K562 (cell line): ENCODE results near the gene SRPX. TPM values are rescaled to one million over a fixed set of nuclear protein-coding genes. Genes with fewer than 3 reads are reported as not detected.

Source experiments
- ATAC-seq: fragments of 200-7000 bp; cut with Tn5 transposase; 3 replicates; pipeline ENCODE4 v1.9.1; 2020; ENCODE audit warnings: moderate library complexity
- BruUV-seq: library from RNA; stranded (reverse); fragments of 400-500 nt; replicated peaks from 2 replicates; lab custom pipeline; 2021; lab: Mats Ljungman, UMichigan
- CTCF ChIA-PET: fragments of 300-600 bp; formaldehyde crosslinking; extraction: SDS; loops from one replicate; lab custom pipeline; 2021; ENCODE audit warnings: low intra/inter-chr PET ratio; lab: Yijun Ruan, JAX
- POLR2A ChIA-PET: fragments of 300-600, 350-650 bp; sonication (Branson Sonifier 250); formaldehyde crosslinking; extraction: SDS; loops from one replicate; lab custom pipeline; 2021; ENCODE audit warnings: antibody characterized with exemption, inconsistent platforms; lab: Yijun Ruan, JAX
- DNase-seq, 4 experiments: peaks; one replicate each; pipeline versions ENCODE4 v3.0.0 to v3.0.0-alpha.2; 2011 to 2018; ENCODE audit warnings: low spot score in 3 of 4, mixed read lengths in 3 of 4; ENCODE audit errors: extremely low read depth in 1 of 4
- FAIRE-seq: peaks from 2 replicates; lab custom pipeline; 2011; peaks lifted over from hg19 to GRCh38; lab: Jason Lieb, UNC
- H2AFZ ChIP-seq: 2 replicates; pipeline ENCODE4 v1.6.0; 2011; ENCODE audit warnings: low read depth, low read length, control low read depth, inconsistent platforms
- H3K27ac ChIP-seq: fragments of 200-600 bp; 3 replicates; pipeline ENCODE4 v1.8.0; 2011; ENCODE audit warnings: low read depth, mild to moderate bottlenecking, control low read depth, inconsistent platforms, low read length, moderate library complexity, mixed read lengths; ENCODE audit errors: extremely low read depth
- H3K27me3 ChIP-seq, 2 experiments: fragments of 300-600 bp in 1 of 2; 2 replicates in 1 of 2; 3 replicates in 1 of 2; pipeline versions ENCODE4 v1.6.0 to v1.8.0; 2011; ENCODE audit warnings: inconsistent platforms in 2 of 2, low read length in 2 of 2, mild to moderate bottlenecking in 1 of 2, mixed read lengths in 1 of 2, moderate library complexity in 1 of 2; ENCODE audit not compliant: control insufficient read depth in 2 of 2, insufficient read depth in 2 of 2
- H3K36me3 ChIP-seq: fragments of 300-600 bp; 3 replicates; pipeline ENCODE4 v1.8.0; 2011; ENCODE audit warnings: mild to moderate bottlenecking, low read length, inconsistent platforms; ENCODE audit not compliant: control insufficient read depth, insufficient read depth
- H3K4me1 ChIP-seq, 2 experiments: fragments of 200-600 bp in 1 of 2; replicated peaks in 1 of 2; 2 replicates in 1 of 2; 3 replicates in 1 of 2; pipeline versions ENCODE4 v1.5.1 to v1.8.0; 2011; ENCODE audit warnings: inconsistent platforms in 2 of 2, low read length in 2 of 2, mild to moderate bottlenecking in 1 of 2, mixed read lengths in 1 of 2, moderate library complexity in 1 of 2; ENCODE audit not compliant: control insufficient read depth in 2 of 2, insufficient read depth in 2 of 2
- H3K4me2 ChIP-seq: 2 replicates; pipeline ENCODE4 v1.6.1; 2011; ENCODE audit warnings: low read length, control low read depth, inconsistent platforms, mixed read lengths; ENCODE audit not compliant: insufficient read depth
- H3K4me3 ChIP-seq: fragments of 200-600 bp; sonication (generic), shearing (Covaris generic); 2 replicates; pipeline ENCODE4 v1.5.1; 2016; ENCODE audit warnings: control low read depth, inconsistent platforms
- H3K79me2 ChIP-seq: fragments of 200-600 bp; 3 replicates; pipeline ENCODE4 v1.8.0; 2011; ENCODE audit warnings: low read length, inconsistent platforms; ENCODE audit not compliant: control insufficient read depth, insufficient read depth
- H3K9ac ChIP-seq, 2 experiments: 2 replicates each; pipeline versions ENCODE4 v1.6.0 to v1.6.1; 2011; ENCODE audit warnings: low read depth in 2 of 2, low read length in 2 of 2, control low read depth in 1 of 2, inconsistent platforms in 1 of 2, mild to moderate bottlenecking in 1 of 2, mixed read lengths in 1 of 2; ENCODE audit not compliant: insufficient read depth in 1 of 2
- H3K9me1 ChIP-seq: one replicate; pipeline ENCODE4 v1.6.0; 2011; ENCODE audit warnings: inconsistent platforms, mild to moderate bottlenecking, low read length, moderate library complexity; ENCODE audit not compliant: control insufficient read depth, insufficient read depth
- H3K9me3 ChIP-seq: replicated peaks from 2 replicates; pipeline ENCODE4 v1.5.1; 2011; ENCODE audit warnings: low read depth, low read length, inconsistent platforms; ENCODE audit not compliant: control insufficient read depth, insufficient read depth
- H4K20me1 ChIP-seq: replicated peaks from 2 replicates; pipeline ENCODE4 v1.6.1; 2011; ENCODE audit warnings: low read length, inconsistent platforms, mixed read lengths; ENCODE audit not compliant: control insufficient read depth, insufficient read depth
- ARNT ChIP-seq, 2 experiments: fragments of 450-650 bp; IDR thresholded peaks; 2 replicates each; pipeline ENCODE4 v1.6.1; 2016; ENCODE audit warnings: mild to moderate bottlenecking in 1 of 2
- CBFB ChIP-seq: sonication (generic); formaldehyde crosslinking; IDR thresholded peaks from 2 replicates; pipeline ENCODE4 v1.4.0; 2020; ENCODE audit warnings: mild to moderate bottlenecking, missing genetic modification reagents
- DNMT1 ChIP-seq: fragments of 450-650 bp; IDR thresholded peaks from 2 replicates; pipeline ENCODE4 v1.6.1; 2016; ENCODE audit warnings: antibody characterized with exemption, mild to moderate bottlenecking
- FOXA3 ChIP-seq, 2 experiments: fragments of 450-650 bp in 1 of 2; sonication (generic) in 1 of 2; formaldehyde crosslinking; IDR thresholded peaks in 1 of 2; conservative IDR thresholded peaks in 1 of 2; 2 replicates each; pipeline versions ENCODE4 v1.4.0 to v1.8.0; 2020 to 2022; ENCODE audit warnings: mild to moderate bottlenecking in 2 of 2, missing genetic modification reagents in 1 of 2
- FUS ChIP-seq: fragments of 200-400 bp; formaldehyde crosslinking; optimal IDR thresholded peaks from 2 replicates; pipeline ENCODE3; 2017; ENCODE audit warnings: low read depth, low read length
- MAX ChIP-seq: sonication (generic); formaldehyde crosslinking; IDR thresholded peaks from 2 replicates; pipeline ENCODE4 v1.9.0; 2022; ENCODE audit warnings: mild to moderate bottlenecking, missing genetic modification reagents
- NFATC3 ChIP-seq: fragments of 450-650 bp; IDR thresholded peaks from 2 replicates; pipeline ENCODE4 v1.6.1; 2017; ENCODE audit warnings: mild to moderate bottlenecking
- RB1 ChIP-seq: fragments of 450-650 bp; IDR thresholded peaks from 2 replicates; pipeline ENCODE4 v1.6.1; 2017; ENCODE audit warnings: low read depth, mild to moderate bottlenecking
- SAFB ChIP-seq: fragments of 200-400 bp; formaldehyde crosslinking; IDR thresholded peaks from 2 replicates; pipeline ENCODE4 v1.6.1; 2017; ENCODE audit warnings: low read depth, low read length, borderline replicate concordance
- SETDB1 ChIP-seq: IDR thresholded peaks from one replicate; pipeline ENCODE4 v1.6.1; 2012; ENCODE audit warnings: low read length, control low read depth, inconsistent platforms
- SIN3B ChIP-seq: fragments of 450-650 bp; IDR thresholded peaks from 2 replicates; pipeline ENCODE4 v1.6.1; 2017; ENCODE audit warnings: low read depth, mild to moderate bottlenecking, moderate library complexity
- TBL1XR1 ChIP-seq, 2 experiments: IDR thresholded peaks; 2 replicates each; pipeline ENCODE4 v1.6.1; 2012; ENCODE audit warnings: improper control_type of control experiment in 2 of 2, low read length in 2 of 2, mild to moderate bottlenecking in 1 of 2
- ZBTB34 ChIP-seq: fragments of 250-450 bp; sonication (Bioruptor Pico); IDR thresholded peaks from 2 replicates; pipeline ENCODE4 v1.8.0; 2021; ENCODE audit warnings: mild to moderate bottlenecking, moderate library complexity
- ZBTB5 ChIP-seq: fragments of 450-650 bp; IDR thresholded peaks from 2 replicates; pipeline ENCODE4 v1.6.1; 2017; ENCODE audit warnings: antibody characterized with exemption
- ZNF124 ChIP-seq: sonication (generic); formaldehyde crosslinking; IDR thresholded peaks from 2 replicates; pipeline ENCODE4 v1.8.1; 2022; ENCODE audit warnings: missing genetic modification reagents
- ZNF3 ChIP-seq: fragments of 250-450 bp; sonication (Bioruptor Pico); IDR thresholded peaks from 2 replicates; pipeline ENCODE4 v1.5.0; 2021; ENCODE audit warnings: mild to moderate bottlenecking, moderate library complexity
- ZNF507 ChIP-seq: conservative IDR thresholded peaks from 2 replicates; pipeline ENCODE4 v1.6.1; 2017; ENCODE audit warnings: missing genetic modification characterization, missing compliant biosample characterization
- ZNF699 ChIP-seq: fragments of 250-450 bp; sonication (Bioruptor Pico); IDR thresholded peaks from 2 replicates; pipeline ENCODE4 v1.8.0; 2021; ENCODE audit warnings: mild to moderate bottlenecking, moderate library complexity; ENCODE audit not compliant: insufficient replicate concordance
- WGBS: fragments of 100-300 bp; shearing (Covaris generic); methylation state at CpG from one replicate; pipeline ENCODE4 v1.1.6; 2016; ENCODE audit warnings: low coverage, mixed read lengths; ENCODE audit not compliant: insufficient coverage; ENCODE audit errors: missing lambda C conversion rate; 5-methylcytosine and 5-hydroxymethylcytosine counted together
- in situ Hi-C: fragments of 300-500 bp; cut with MboI; formaldehyde crosslinking; loops from 4 replicates; pipeline ENCODE4 v1.15.0; 2018; ENCODE audit warnings: inconsistent platforms, mixed read lengths
- intact Hi-C: fragments of 100-400 bp; cut with micrococcal nuclease; formaldehyde crosslinking; loops from 2 replicates; pipeline ENCODE4 v1.14.2; 2022
- polyA plus RNA-seq, 8 experiments: library from polyadenylated mRNA; depleted of rRNA in 4 of 8; stranded (reverse) in 5 of 8; unstranded in 3 of 8; fragments of >200 nt; fragmentation: Nextera tagmentation in 2 of 8; fragmentation: Illumina TruSeq in 1 of 8; extraction: Ambion mirVana in 2 of 8; extraction: Trizol in 1 of 8; gene quantifications; 2 replicates each; pipeline versions ENCODE4 v1.2.1 to v1.2.3, GENCODE V29; 2011 to 2014; ENCODE audit warnings: inconsistent platforms in 1 of 8, missing spikeins in 1 of 8
- total RNA-seq, 7 experiments: library from RNA; depleted of rRNA in 6 of 7; stranded (reverse); fragments of >200 nt in 6 of 7; fragmentation: Illumina TruSeq in 2 of 7; extraction: Trizol in 2 of 7; gene quantifications; 2 replicates each; pipeline versions ENCODE4 v1.2.1 to v1.2.3, GENCODE V29; 2011 to 2021; ENCODE audit warnings: low replicate concordance in 1 of 7

The SRPX gene
- total and polyA plus RNA-seq, 9 of the 15 experiments (the other 6 are each of a cell fraction or from before 2014, with no cell fraction given), result 0.11 to 0.77 (median 0.38) TPM; not detected in 2

- DNase-seq, result no peak
- no peak for ATAC-seq
- Histone ChIP-seq H3K27ac (no peak overlapping the region), H3K4me3 (no peak overlapping the region), H3K36me3 (no peaks in the 10 kb centered on the region), H3K4me1 (peaks cover 0 to 3% of the 10 kb centered on the region in 2 experiments; a peak in 2 of 5 replicates), H3K9me3 (no peaks in the 10 kb centered on the region), H3K9ac (no peak overlapping the region), H3K79me2 (no peaks in the 10 kb centered on the region), H4K20me1 (no peaks in the 10 kb centered on the region), H3K4me2 (no peak overlapping the region), H3K9me1 (no peaks in the 10 kb centered on the region), H2AFZ (no peak overlapping the region), H3K27me3 (no peaks in the 10 kb centered on the region)
- intact Hi-C loops, result no loop called here
- 19% methylated on average over 6 of the region's 6 CpGs for WGBS
- no peak for TF ChIP-seq ZNF3 (CRISPR knock-in tag)
- TF ChIP-seq ZNF507 (tag), result no peak
- no peak for TF ChIP-seq MAX
- TF ChIP-seq FUS, result no peak
- TF ChIP-seq TBL1XR1 (IDR thresholded peaks at IDR 0.05; ENCODE audit: low read length in 2 of 2), result no peak
- no peak for TF ChIP-seq RB1
- no peak for TF ChIP-seq SAFB
- TF ChIP-seq ZNF124 (CRISPR knock-in tag), result no peak
- TF ChIP-seq SETDB1, result no peak
- no peak for TF ChIP-seq NFATC3
- TF ChIP-seq ZNF699 (CRISPR knock-in tag), result no peak
- no peak for TF ChIP-seq ZBTB34 (CRISPR knock-in tag)
- no peak for TF ChIP-seq SIN3B
- TF ChIP-seq DNMT1, result no peak
- TF ChIP-seq CBFB (CRISPR knock-in tag), result no peak
- no peak for TF ChIP-seq FOXA3 (CRISPR knock-in tag; conservative IDR thresholded peaks at IDR 0.05 in 1 of 2, IDR thresholded peaks at IDR 0.05 in 1 of 2)
- TF ChIP-seq ARNT (IDR thresholded peaks at IDR 0.05), result no peak
- no peak for TF ChIP-seq ZBTB5
- in situ Hi-C loops, result no loop called here
- POLR2A ChIA-PET, result no interaction called here
- FAIRE-seq, result no peak
- CTCF ChIA-PET, result no interaction called here
- no TSS peak for BruUV-seq
These were observed 113.5 kb downstream of the SRPX start for GRCh38 chrX:38106991-38107655.
